ENCODE measurements around the gene ATP2A2.

Gene ATP2A2

DNA sequence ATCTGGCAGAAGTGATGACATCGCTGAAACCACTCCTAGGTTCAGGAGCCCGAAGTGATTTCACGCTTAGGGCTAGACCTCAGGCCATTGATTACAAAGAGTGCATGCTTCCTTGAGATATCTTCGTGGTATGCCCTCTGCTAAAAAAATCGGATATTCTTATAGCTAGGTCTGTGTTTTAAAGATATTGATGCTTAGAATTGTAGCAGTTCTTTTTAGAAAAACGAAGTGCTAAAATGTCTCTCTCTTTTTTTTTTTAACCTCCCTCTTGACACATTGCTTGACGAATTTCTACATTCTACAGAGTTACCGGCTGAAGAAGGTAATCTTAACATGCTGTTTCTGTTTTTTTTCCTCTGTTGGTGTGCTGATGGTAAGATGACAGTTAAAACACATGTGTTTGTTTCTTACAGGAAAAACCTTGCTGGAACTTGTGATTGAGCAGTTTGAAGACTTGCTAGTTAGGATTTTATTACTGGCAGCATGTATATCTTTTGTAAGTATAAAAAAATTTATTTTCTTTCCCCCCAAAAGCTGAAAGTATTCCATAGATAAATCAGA, 1.3 kb downstream of the ATP2A2 start:
- peak overlapping the region; percentile 49 to 83 for H3K4ac ChIP-seq (ENCODE audit: low read depth in 1 of 2, low read length in 2 of 2)
- WGBS: 0% methylated on average over 5 of the region's 8 CpGs

DNA sequence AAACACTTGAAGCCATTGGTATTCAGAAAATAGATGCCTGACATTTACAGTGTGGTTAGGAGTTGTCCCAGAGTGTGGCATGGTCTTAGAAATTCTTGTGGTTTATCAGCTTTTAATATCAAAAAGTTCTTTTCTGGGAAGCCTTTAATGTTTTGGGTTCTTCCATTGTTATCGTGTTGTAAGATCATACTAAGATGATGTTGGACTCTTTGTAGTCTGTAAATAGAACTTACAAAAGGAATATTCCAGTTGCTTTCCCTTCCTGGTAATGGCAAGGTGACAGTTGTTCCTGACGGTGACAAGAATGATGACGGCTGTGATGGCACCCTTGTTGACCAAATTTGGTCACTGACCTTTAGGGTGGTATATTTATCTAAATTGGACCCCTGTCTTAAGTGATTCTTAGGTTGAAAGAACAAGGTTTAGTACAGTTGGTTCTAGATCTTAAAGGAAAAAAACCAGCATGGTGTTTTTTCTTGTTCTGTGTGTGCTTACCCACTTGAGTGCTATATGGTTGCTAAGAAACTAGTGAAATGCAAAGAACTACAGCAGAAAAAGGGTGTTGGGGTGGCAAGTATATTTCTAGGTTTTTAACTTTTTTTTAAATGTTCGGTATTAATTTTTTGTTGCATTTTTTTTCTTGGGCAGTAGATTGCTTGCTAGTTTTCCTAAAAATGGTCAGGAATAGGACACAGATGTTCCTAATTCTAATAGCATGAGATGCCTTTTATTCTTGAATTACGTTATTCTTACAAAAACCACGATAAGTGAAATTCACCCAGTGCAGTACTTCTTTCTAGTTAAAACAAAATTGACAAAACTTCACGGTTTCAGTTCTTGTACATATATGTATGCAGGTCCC, 2.1 kb downstream of the ATP2A2 start:
- 64% methylated on average over 7 of the region's 7 CpGs for WGBS
- Histone ChIP-seq H3K18ac (ENCODE audit: low read depth in 1 of 2, low read length in 2 of 2) (no peak overlapping the region), H3K4me2 (ENCODE audit: low read length, poor library complexity, severe bottlenecking) (peak overlapping the region; percentile 49), H3K4ac (ENCODE audit: low read depth in 1 of 2, low read length in 2 of 2) (no peak overlapping the region), H2BK5ac (ENCODE audit: low read depth, low read length, poor library complexity, severe bottlenecking) (no peak overlapping the region), H3K4me3 (ENCODE audit: insufficient read depth in 1 of 2, low read depth in 1 of 2, low read length in 2 of 2) (peak overlapping the region in 1 of 2 experiments; percentile 96), H3K9me3 (ENCODE audit: control insufficient read depth, low read length) (no peaks in the 10 kb centered on the region), H2BK12ac (ENCODE audit: low read length in 2 of 2) (no peak overlapping the region), H3K23ac (ENCODE audit: low read length in 2 of 2) (no peak overlapping the region), H3K4me1 (ENCODE audit: control insufficient read depth, insufficient read depth, low read depth, low read length) (peaks cover 4% of the 10 kb centered on the region), H3K27ac (ENCODE audit: low read length, poor library complexity, severe bottlenecking) (no peak overlapping the region), H3K9ac (ENCODE audit: low read length) (peak overlapping the region; percentile 99), H3K14ac (ENCODE audit: low read length in 2 of 2) (no peak overlapping the region), H4K8ac (ENCODE audit: low read length) (no peak overlapping the region), H2AK5ac (ENCODE audit: low read length, severe bottlenecking) (no peak overlapping the region), H3K27me3 (ENCODE audit: control insufficient read depth in 1 of 2, insufficient read depth in 1 of 2, low read length in 2 of 2) (no peaks in the 10 kb centered on the region), H3K79me1 (replicated peaks; ENCODE audit: low read length, poor library complexity, severe bottlenecking) (no peaks in the 10 kb centered on the region), H3K36me3 (ENCODE audit: control insufficient read depth in 1 of 2, insufficient read depth in 2 of 2, low read depth in 1 of 2, low read length in 2 of 2) (peaks cover 9 to 47% of the 10 kb centered on the region in 2 experiments), H4K91ac (ENCODE audit: low read length) (no peak overlapping the region), H2BK15ac (ENCODE audit: low read depth, poor library complexity, severe bottlenecking) (no peak overlapping the region), H2AFZ (ENCODE audit: low read depth, low read length) (no peak overlapping the region), H2BK120ac (ENCODE audit: low read depth, low read length) (no peak overlapping the region)
- DNase-seq: peak; percentile 28

More for the DNA sequence above, 1.3 kb downstream of the ATP2A2 start:
- DNase-seq: no peak
- no peak overlapping the region for H2BK5ac ChIP-seq (ENCODE audit: low read depth, low read length, poor library complexity, severe bottlenecking)
- no peak overlapping the region for H2BK15ac ChIP-seq (ENCODE audit: low read depth, poor library complexity, severe bottlenecking)
- H3K36me3 ChIP-seq (ENCODE audit: control insufficient read depth in 1 of 2, insufficient read depth in 2 of 2, low read depth in 1 of 2, low read length in 2 of 2): peaks cover 3 to 40% of the 10 kb centered on the region in 2 experiments
- peak overlapping the region in 1 of 2 experiments; percentile 80 for H3K14ac ChIP-seq (ENCODE audit: low read length in 2 of 2)
- peak overlapping the region in 1 of 2 experiments; percentile 92 for H3K23ac ChIP-seq (ENCODE audit: low read length in 2 of 2)
- peak overlapping the region; percentile 59 for H3K4me2 ChIP-seq (ENCODE audit: low read length, poor library complexity, severe bottlenecking)
- H4K8ac ChIP-seq (ENCODE audit: low read length): no peak overlapping the region
- H3K79me1 ChIP-seq (replicated peaks; ENCODE audit: low read length, poor library complexity, severe bottlenecking): no peaks in the 10 kb centered on the region
- no peaks in the 10 kb centered on the region for H3K9me3 ChIP-seq (ENCODE audit: control insufficient read depth, low read length)
- H2AK5ac ChIP-seq (ENCODE audit: low read length, severe bottlenecking): no peak overlapping the region
- H3K27ac ChIP-seq (ENCODE audit: low read length, poor library complexity, severe bottlenecking): peak overlapping the region; percentile 38
- H2BK120ac ChIP-seq (ENCODE audit: low read depth, low read length): no peak overlapping the region
- H3K4me1 ChIP-seq (ENCODE audit: control insufficient read depth, insufficient read depth, low read depth, low read length): peaks cover 4% of the 10 kb centered on the region
- H4K91ac ChIP-seq (ENCODE audit: low read length): no peak overlapping the region
- peak overlapping the region; percentile 91 to 96 for H3K4me3 ChIP-seq (ENCODE audit: insufficient read depth in 1 of 2, low read depth in 1 of 2, low read length in 2 of 2)
- no peak overlapping the region for H2BK12ac ChIP-seq (ENCODE audit: low read length in 2 of 2)
- H3K18ac ChIP-seq (ENCODE audit: low read depth in 1 of 2, low read length in 2 of 2): peak overlapping the region; percentile 91 to 93
- H3K9ac ChIP-seq (ENCODE audit: low read length): peak overlapping the region; percentile 99
- no peaks in the 10 kb centered on the region for H3K27me3 ChIP-seq (ENCODE audit: control insufficient read depth in 1 of 2, insufficient read depth in 1 of 2, low read length in 2 of 2)
- H2AFZ ChIP-seq (ENCODE audit: low read depth, low read length): no peak overlapping the region

DNA sequence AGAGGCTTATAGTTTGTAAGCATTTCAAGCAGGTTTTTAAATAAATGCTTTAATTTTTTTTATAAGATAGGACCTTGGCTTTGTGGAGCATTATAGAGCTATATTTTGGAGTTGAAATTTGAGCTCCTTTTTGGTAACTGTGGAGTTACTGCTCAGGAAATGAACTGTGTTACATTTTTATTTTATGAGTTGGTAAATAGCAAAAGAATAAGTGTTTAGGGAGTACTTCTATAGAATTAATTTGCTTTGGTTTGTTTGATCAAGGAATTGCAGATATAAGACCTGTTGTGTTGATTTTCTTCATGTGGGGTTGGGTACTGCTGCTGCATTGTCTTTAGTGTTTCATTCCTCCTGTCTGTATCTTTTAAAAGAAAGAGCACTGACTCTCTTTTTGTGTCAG, 3.5 kb downstream of the ATP2A2 start:
- H3K4me3 ChIP-seq (ENCODE audit: insufficient read depth in 1 of 2, low read depth in 1 of 2, low read length in 2 of 2): peak overlapping the region in 1 of 2 experiments; percentile 96
- DNase-seq: no peak
- H3K36me3 ChIP-seq (ENCODE audit: control insufficient read depth in 1 of 2, insufficient read depth in 2 of 2, low read depth in 1 of 2, low read length in 2 of 2): peaks cover 9 to 60% of the 10 kb centered on the region in 2 experiments
- no peaks in the 10 kb centered on the region for H3K9me3 ChIP-seq (ENCODE audit: control insufficient read depth, low read length)
- H2AFZ ChIP-seq (ENCODE audit: low read depth, low read length): no peak overlapping the region
- H3K4ac ChIP-seq (ENCODE audit: low read depth in 1 of 2, low read length in 2 of 2): no peak overlapping the region
- H3K9ac ChIP-seq (ENCODE audit: low read length): peak overlapping the region; percentile 99
- H4K8ac ChIP-seq (ENCODE audit: low read length): no peak overlapping the region
- no peak overlapping the region for H3K27ac ChIP-seq (ENCODE audit: low read length, poor library complexity, severe bottlenecking)
- no peaks in the 10 kb centered on the region for H3K79me1 ChIP-seq (replicated peaks; ENCODE audit: low read length, poor library complexity, severe bottlenecking)
- no peak overlapping the region for H2AK5ac ChIP-seq (ENCODE audit: low read length, severe bottlenecking)
- no peak overlapping the region for H4K91ac ChIP-seq (ENCODE audit: low read length)
- H3K27me3 ChIP-seq (ENCODE audit: control insufficient read depth in 1 of 2, insufficient read depth in 1 of 2, low read length in 2 of 2): no peaks in the 10 kb centered on the region
- H3K18ac ChIP-seq (ENCODE audit: low read depth in 1 of 2, low read length in 2 of 2): no peak overlapping the region
- H2BK15ac ChIP-seq (ENCODE audit: low read depth, poor library complexity, severe bottlenecking): no peak overlapping the region
- no peak overlapping the region for H2BK12ac ChIP-seq (ENCODE audit: low read length in 2 of 2)
- H3K4me1 ChIP-seq (ENCODE audit: control insufficient read depth, insufficient read depth, low read depth, low read length): peaks cover 3% of the 10 kb centered on the region
- H3K23ac ChIP-seq (ENCODE audit: low read length in 2 of 2): no peak overlapping the region
- H3K14ac ChIP-seq (ENCODE audit: low read length in 2 of 2): no peak overlapping the region
- no peak overlapping the region for H2BK120ac ChIP-seq (ENCODE audit: low read depth, low read length)
- H3K4me2 ChIP-seq (ENCODE audit: low read length, poor library complexity, severe bottlenecking): no peak overlapping the region
- H2BK5ac ChIP-seq (ENCODE audit: low read depth, low read length, poor library complexity, severe bottlenecking): no peak overlapping the region

DNA sequence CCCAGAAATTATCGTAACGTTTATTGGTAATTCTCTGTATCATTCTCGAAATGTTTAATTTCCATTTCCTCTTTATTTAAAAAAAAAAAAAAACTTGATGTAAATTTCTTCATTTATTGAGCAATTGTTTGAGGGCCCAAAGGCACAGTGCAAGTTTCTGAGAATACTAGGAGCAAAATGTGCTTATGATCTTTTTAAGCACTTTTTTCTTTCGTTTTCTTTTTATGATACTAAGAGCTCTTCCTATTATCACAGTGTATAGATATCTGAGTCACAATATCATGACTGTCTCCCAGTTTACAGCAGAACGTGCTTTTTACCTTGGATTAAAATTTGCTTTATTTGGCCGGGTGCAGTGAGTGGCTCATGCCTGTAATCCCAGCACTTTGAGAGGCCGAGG, 5.6 kb downstream of the ATP2A2 start:
- no peak for DNase-seq
- no peak overlapping the region for H2AK5ac ChIP-seq (ENCODE audit: low read length, severe bottlenecking)
- no peak overlapping the region for H4K91ac ChIP-seq (ENCODE audit: low read length)
- no peak overlapping the region for H3K27ac ChIP-seq (ENCODE audit: low read length, poor library complexity, severe bottlenecking)
- no peak overlapping the region for H3K4me2 ChIP-seq (ENCODE audit: low read length, poor library complexity, severe bottlenecking)
- no peak overlapping the region for H2BK5ac ChIP-seq (ENCODE audit: low read depth, low read length, poor library complexity, severe bottlenecking)
- H2BK120ac ChIP-seq (ENCODE audit: low read depth, low read length): no peak overlapping the region
- H2AFZ ChIP-seq (ENCODE audit: low read depth, low read length): no peak overlapping the region
- no peaks in the 10 kb centered on the region for H3K27me3 ChIP-seq (ENCODE audit: control insufficient read depth in 1 of 2, insufficient read depth in 1 of 2, low read length in 2 of 2)
- H2BK12ac ChIP-seq (ENCODE audit: low read length in 2 of 2): no peak overlapping the region
- H3K4ac ChIP-seq (ENCODE audit: low read depth in 1 of 2, low read length in 2 of 2): no peak overlapping the region
- no peaks in the 10 kb centered on the region for H3K9me3 ChIP-seq (ENCODE audit: control insufficient read depth, low read length)
- no peak overlapping the region for H3K18ac ChIP-seq (ENCODE audit: low read depth in 1 of 2, low read length in 2 of 2)
- no peak overlapping the region for H3K14ac ChIP-seq (ENCODE audit: low read length in 2 of 2)
- H3K79me1 ChIP-seq (replicated peaks; ENCODE audit: low read length, poor library complexity, severe bottlenecking): no peaks in the 10 kb centered on the region
- WGBS: 94% methylated on average over 4 of the region's 7 CpGs
- no peak overlapping the region for H4K8ac ChIP-seq (ENCODE audit: low read length)
- H3K36me3 ChIP-seq (ENCODE audit: control insufficient read depth in 1 of 2, insufficient read depth in 2 of 2, low read depth in 1 of 2, low read length in 2 of 2): peaks cover 22 to 80% of the 10 kb centered on the region in 2 experiments
- no peaks in the 10 kb centered on the region for H3K4me1 ChIP-seq (ENCODE audit: control insufficient read depth, insufficient read depth, low read depth, low read length)
- peak overlapping the region in 1 of 2 experiments; percentile 96 for H3K4me3 ChIP-seq (ENCODE audit: insufficient read depth in 1 of 2, low read depth in 1 of 2, low read length in 2 of 2)
- peak overlapping the region; percentile 99 for H3K9ac ChIP-seq (ENCODE audit: low read length)
- H2BK15ac ChIP-seq (ENCODE audit: low read depth, poor library complexity, severe bottlenecking): no peak overlapping the region
- no peak overlapping the region for H3K23ac ChIP-seq (ENCODE audit: low read length in 2 of 2)

Measured in mesenchymal stem cell (in vitro differentiated cells and primary cell).